Gastroesophageal sphincter (tissue), 4 donors: ENCODE measurements around the gene CC2D2A. TPM values are rescaled to one million over a fixed set of nuclear protein-coding genes. Genes with fewer than 3 reads are reported as not detected.
"Not testable (repeated sequence)": the region's sequence is repeated elsewhere in the genome, so short reads cannot be mapped to it uniquely, and the experiment has no call there.

Experiments used
- ATAC-seq: fragments of 150-250 bp; one replicate; pipeline ENCODE4 v1.9.1; 2016; ENCODE audit warnings: mild to moderate bottlenecking, moderate library complexity
- H3K27ac ChIP-seq, 4 donors: fragments of 200-600 bp; sonication (generic) in 3 of 4; 1 replicate in 3 of 4; 2 replicates in 1 of 4; pipeline ENCODE4 v1.5.1; 2016 to 2019
- H3K27me3 ChIP-seq: fragments of 200-600 bp; sonication (generic); one replicate; pipeline ENCODE4 v1.5.1; 2019
- H3K36me3 ChIP-seq, 2 donors: fragments of 200-600 bp; sonication (generic); one replicate each; pipeline ENCODE4 v1.5.1; 2019; ENCODE audit warnings: control low read depth in 1 of 2
- H3K4me1 ChIP-seq, 3 donors: fragments of 200-600 bp; sonication (generic); 1 replicate in 2 of 3; 2 replicates in 1 of 3; pipeline ENCODE4 v1.5.1; 2016 to 2019; ENCODE audit warnings: control low read depth in 2 of 3
- H3K4me3 ChIP-seq, 2 donors: fragments of 200-600 bp; sonication (generic); one replicate each; pipeline ENCODE4 v1.5.1; 2019; ENCODE audit warnings: mild to moderate bottlenecking in 1 of 2, moderate library complexity in 1 of 2
- H3K9me3 ChIP-seq, 3 donors: fragments of 200-600 bp; sonication (generic); one replicate each; pipeline ENCODE4 v1.5.1; 2017 to 2019; ENCODE audit warnings: control low read depth in 2 of 3
- EP300 ChIP-seq: sonication (generic); formaldehyde crosslinking; IDR thresholded peaks from one replicate; pipeline ENCODE4 v1.6.1; 2017; ENCODE audit warnings: antibody characterized with exemption, mild to moderate bottlenecking
- POLR2A ChIP-seq, 2 donors: fragments of 450-650 bp; IDR thresholded peaks; one replicate each; pipeline ENCODE4 v1.6.1; 2017; ENCODE audit warnings: antibody characterized with exemption in 2 of 2, mild to moderate bottlenecking in 2 of 2, moderate library complexity in 1 of 2
- POLR2AphosphoS5 ChIP-seq: sonication (generic); formaldehyde crosslinking; IDR thresholded peaks from one replicate; pipeline ENCODE4 v1.6.1; 2017; ENCODE audit warnings: antibody characterized with exemption
- WGBS, 2 donors: methylation state at CpG; one replicate each; pipeline ENCODE4 v1.1.5; 2018; ENCODE audit warnings: low coverage in 1 of 2; 5-methylcytosine and 5-hydroxymethylcytosine counted together
- total RNA-seq, 4 donors: library from RNA; depleted of rRNA; stranded (reverse); fragments of >200 nt; gene quantifications; one replicate each; pipeline ENCODE4 v1.1.0, GENCODE V29; 2016
- TF ChIP-seq, protein P1 (sequence below), 4 experiments: fragments of 200-600 bp in 2 of 4; fragments of 450-650 bp in 2 of 4; sonication (generic) in 1 of 4; IDR thresholded peaks; one replicate each; pipeline ENCODE4 v1.5.1; 2017 to 2019; ENCODE audit warnings: antibody characterized with exemption in 4 of 4, mild to moderate bottlenecking in 2 of 4, moderate library complexity in 2 of 4

CC2D2A gene
- total RNA-seq, 4 donors from 2014 or later, result 31.8 to 80.5 (median 58.0) TPM

DNA sequence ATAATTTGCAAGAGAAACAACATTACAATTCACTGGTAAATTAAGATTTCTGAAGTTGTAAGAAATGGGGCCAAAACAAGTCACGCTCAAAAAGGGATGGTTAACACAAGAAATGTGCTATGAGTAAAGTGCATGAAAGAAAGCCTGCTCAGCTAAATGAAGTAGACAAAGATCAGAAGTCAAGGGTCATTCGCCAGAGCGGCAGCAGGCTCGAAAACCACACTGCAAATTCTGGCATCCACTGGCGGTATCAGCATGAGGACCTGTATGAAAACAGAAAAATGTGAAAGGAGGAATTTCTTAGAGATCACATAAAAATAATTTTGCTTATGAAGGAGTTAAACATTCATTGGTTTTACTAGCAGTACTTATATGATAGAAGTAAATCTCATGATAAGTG, 135.9 kb downstream of the CC2D2A start:
- Histone ChIP-seq H3K27ac (no peak overlapping the region), H3K9me3 (peaks cover 0 to 6% (median 0%) of the 10 kb centered on the region in 3 donors), H3K27me3 (no peaks in the 10 kb centered on the region), H3K4me1 (no peaks in the 10 kb centered on the region), H3K4me3 (no peak overlapping the region), H3K36me3 (peaks cover 0 to 50% of the 10 kb centered on the region in 2 donors)
- no peak for ATAC-seq
- 88 to 100% methylated on average over 4 to 5 of the region's 5 CpGs for WGBS, 2 donors
- TF ChIP-seq EP300 (no peak), POLR2A (IDR thresholded peaks at IDR 0.05) (no peak), POLR2AphosphoS5 (no peak)
- TF ChIP-seq, protein P1, sequence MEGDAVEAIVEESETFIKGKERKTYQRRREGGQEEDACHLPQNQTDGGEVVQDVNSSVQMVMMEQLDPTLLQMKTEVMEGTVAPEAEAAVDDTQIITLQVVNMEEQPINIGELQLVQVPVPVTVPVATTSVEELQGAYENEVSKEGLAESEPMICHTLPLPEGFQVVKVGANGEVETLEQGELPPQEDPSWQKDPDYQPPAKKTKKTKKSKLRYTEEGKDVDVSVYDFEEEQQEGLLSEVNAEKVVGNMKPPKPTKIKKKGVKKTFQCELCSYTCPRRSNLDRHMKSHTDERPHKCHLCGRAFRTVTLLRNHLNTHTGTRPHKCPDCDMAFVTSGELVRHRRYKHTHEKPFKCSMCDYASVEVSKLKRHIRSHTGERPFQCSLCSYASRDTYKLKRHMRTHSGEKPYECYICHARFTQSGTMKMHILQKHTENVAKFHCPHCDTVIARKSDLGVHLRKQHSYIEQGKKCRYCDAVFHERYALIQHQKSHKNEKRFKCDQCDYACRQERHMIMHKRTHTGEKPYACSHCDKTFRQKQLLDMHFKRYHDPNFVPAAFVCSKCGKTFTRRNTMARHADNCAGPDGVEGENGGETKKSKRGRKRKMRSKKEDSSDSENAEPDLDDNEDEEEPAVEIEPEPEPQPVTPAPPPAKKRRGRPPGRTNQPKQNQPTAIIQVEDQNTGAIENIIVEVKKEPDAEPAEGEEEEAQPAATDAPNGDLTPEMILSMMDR (IDR thresholded peaks at IDR 0.05), result no peak

GRCh38 chr4:15610855-15611254, 141.2 kb downstream of the CC2D2A start:
- no peak for ATAC-seq
- TF ChIP-seq POLR2A (IDR thresholded peaks at IDR 0.05), result no peak
- TF ChIP-seq POLR2AphosphoS5, result no peak
- TF ChIP-seq, protein P1 (IDR thresholded peaks at IDR 0.05), result no peak
- TF ChIP-seq EP300, result no peak
- no peaks in the 10 kb centered on the region for H3K4me1 ChIP-seq
- H3K4me3 ChIP-seq, result no peak overlapping the region
- peaks cover 0 to 24% of the 10 kb centered on the region in 2 donors for H3K36me3 ChIP-seq
- H3K9me3 ChIP-seq, result no peaks in the 10 kb centered on the region
- no peaks in the 10 kb centered on the region for H3K27me3 ChIP-seq
- H3K27ac ChIP-seq, result no peak overlapping the region
- WGBS, 2 donors, result 73 to 75% methylated on average over 2 of the region's 2 CpGs

DNA sequence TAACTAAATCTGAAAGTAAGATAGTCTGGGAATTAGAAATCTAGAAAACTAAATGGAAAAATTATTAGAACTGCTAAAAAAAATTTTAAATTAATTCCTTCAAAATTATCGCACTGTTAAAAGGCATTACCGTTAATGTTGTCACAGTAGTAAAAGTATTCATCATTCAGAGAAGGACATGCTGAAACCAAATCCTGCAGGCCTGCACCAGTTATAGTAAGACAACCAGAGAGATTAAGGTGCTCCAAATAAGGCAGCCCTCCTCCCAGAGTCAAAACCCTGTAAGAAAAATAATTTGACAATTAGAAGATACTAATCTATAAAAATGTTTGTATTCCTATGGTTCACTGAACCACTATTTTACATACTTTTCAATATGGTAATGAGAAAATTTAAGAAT, 142.5 kb downstream of the CC2D2A start:
- Histone ChIP-seq H3K4me3 (no peak overlapping the region), H3K36me3 (peaks cover 0 to 26% of the 10 kb centered on the region in 2 donors), H3K27ac (no peak overlapping the region), H3K27me3 (no peaks in the 10 kb centered on the region), H3K9me3 (no peaks in the 10 kb centered on the region), H3K4me1 (peaks cover 0 to 6% (median 0%) of the 10 kb centered on the region in 3 donors)
- TF ChIP-seq, protein P1 (IDR thresholded peaks at IDR 0.05), result no peak
- TF ChIP-seq POLR2A (IDR thresholded peaks at IDR 0.05), result no peak
- TF ChIP-seq POLR2AphosphoS5, result no peak
- no peak for TF ChIP-seq EP300
- WGBS, 2 donors, result 92 to 100% methylated on average over 2 of the region's 2 CpGs
- no peak for ATAC-seq

DNA sequence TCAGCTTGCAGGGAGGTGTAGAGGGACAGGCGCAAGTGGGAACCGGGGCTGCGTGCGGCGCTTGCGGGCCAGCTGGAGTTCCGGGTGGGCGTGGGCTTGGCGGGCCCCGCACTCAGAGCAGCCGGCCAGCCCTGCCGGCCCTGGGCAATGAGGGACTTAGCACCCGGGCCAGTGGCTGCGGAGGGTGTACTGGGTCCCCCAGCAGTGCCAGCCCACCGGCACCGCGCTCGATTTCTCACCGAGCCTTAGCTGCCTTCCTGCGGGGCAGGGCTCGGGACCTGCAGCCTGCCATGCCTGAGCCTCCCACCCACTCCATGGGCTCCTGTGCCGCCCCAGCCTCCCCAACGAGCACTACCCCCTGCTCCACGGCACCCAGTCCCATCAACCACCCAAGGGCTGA, 145.2 kb downstream of the CC2D2A start:
- ATAC-seq, result not testable (repeated sequence)

DNA sequence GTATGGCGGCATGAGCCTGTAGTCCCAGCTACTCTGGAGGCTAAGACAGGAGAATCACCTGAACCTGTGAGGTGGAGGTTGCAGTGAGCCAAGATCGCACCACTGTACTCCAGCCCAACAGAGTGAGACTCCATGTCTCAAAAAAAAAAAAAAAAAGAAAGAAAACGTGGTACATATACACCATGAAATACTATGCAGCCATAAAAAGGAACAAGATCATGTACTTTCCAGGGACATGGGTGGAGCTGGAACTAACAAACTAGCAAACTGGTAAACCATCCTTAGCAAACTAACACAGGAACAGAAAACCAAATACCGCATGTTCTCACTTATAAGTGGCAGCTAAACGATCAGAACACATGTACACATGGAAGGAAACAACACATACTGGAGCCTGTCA, 147.7 kb downstream of the CC2D2A start:
- 96% methylated on average over 4 to 5 of the region's 5 CpGs for WGBS, 2 donors
- ATAC-seq, H3K4me3 ChIP-seq, H3K27ac ChIP-seq, H3K27me3 ChIP-seq, H3K4me1 ChIP-seq: not testable (repeated sequence)
- Histone ChIP-seq H3K9me3 (peaks cover 0 to 23% (median 0%) of the 10 kb centered on the region in 3 donors), H3K36me3 (peaks cover 0 to 43% of the 10 kb centered on the region in 2 donors)

More for the DNA sequence above, 145.2 kb downstream of the CC2D2A start:
- not testable (repeated sequence) for H3K4me1 ChIP-seq, H3K27me3 ChIP-seq, H3K27ac ChIP-seq, H3K4me3 ChIP-seq
- no CpG with 5 or more reads among the region's 24 CpGs for WGBS, 2 donors
- H3K9me3 ChIP-seq, result peaks cover 0 to 11% (median 0%) of the 10 kb centered on the region in 3 donors
- H3K36me3 ChIP-seq, result peaks cover 0 to 40% of the 10 kb centered on the region in 2 donors

GRCh38 chr4:15636818-15637217, 167.1 kb downstream of the CC2D2A start:
- TF ChIP-seq POLR2AphosphoS5 (no peak), POLR2A (IDR thresholded peaks at IDR 0.05) (no peak), EP300 (no peak)
- TF ChIP-seq, protein P1 (IDR thresholded peaks at IDR 0.05), result no peak
- Histone ChIP-seq H3K4me1 (peaks cover 0 to 6% (median 0%) of the 10 kb centered on the region in 3 donors), H3K4me3 (no peak overlapping the region), H3K9me3 (no peaks in the 10 kb centered on the region), H3K27me3 (no peaks in the 10 kb centered on the region), H3K36me3 (peaks cover 0 to 88% of the 10 kb centered on the region in 2 donors), H3K27ac (no peak overlapping the region)
- no peak for ATAC-seq
- WGBS, 2 donors, result 100% methylated on average over 1 of the region's 1 CpG
